GM21367 (cell line): ENCODE results near the gene SLC6A4.
"Not testable (repeated sequence)": the region's sequence is repeated elsewhere in the genome, so short reads cannot be mapped to it uniquely, and the experiment has no call there.

Experiments used
- ATAC-seq: cut with Tn5 transposase; IDR thresholded peaks from one replicate; pipeline ENCODE4 v1.9.1; 2021; ENCODE audit not compliant: unreplicated experiment

SLC6A4 gene

DNA sequence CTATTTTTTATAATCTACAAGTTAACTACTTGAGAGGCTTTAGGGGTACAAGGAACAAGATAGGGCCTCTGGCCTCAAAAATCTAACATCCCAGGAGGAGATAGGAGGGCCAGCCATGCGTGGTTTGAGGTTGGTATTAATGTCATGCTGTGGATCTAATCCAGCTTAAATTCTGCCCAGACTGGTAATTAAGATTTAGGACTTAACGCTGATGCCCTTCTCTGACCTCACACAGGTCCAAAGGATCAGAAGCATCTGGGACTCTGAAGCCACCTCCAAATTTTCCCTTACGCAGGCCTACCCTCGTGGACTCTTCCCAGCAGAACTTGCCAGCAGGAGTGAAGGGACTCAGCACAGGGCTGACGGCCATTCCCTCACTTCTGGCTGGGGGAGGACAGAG, 15.1 kb downstream of the SLC6A4 start:
- no peak for ATAC-seq

DNA sequence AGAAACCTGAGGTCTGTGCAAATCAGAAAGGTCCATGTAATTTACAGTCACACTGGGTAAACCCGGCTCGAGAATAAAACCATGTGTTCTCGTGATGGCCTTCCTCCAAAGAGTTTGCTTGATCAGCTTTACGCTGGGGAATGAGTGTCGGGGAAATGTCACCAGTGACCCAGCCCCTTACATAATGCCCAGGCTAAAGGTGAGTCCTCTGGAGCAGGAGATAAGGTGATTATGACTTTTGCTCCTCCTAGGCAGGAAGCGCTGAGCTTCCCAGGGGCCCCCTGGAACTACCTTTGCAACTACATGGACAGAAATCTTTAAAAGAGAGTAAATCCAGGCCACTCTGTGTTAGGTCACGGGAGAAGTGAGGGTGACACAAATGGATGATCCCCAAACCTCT, 15.7 kb downstream of the SLC6A4 start:
- no peak for ATAC-seq

- ATAC-seq = no peak
These were observed 16.2 kb downstream of the SLC6A4 start for GRCh38 chr17:30219315-30219714.

GRCh38 chr17:30218799-30219198, 16.7 kb downstream of the SLC6A4 start:
- ATAC-seq = no peak

- no peak for ATAC-seq
These were observed 17.7 kb downstream of the SLC6A4 start for GRCh38 chr17:30217746-30218245.

GRCh38 chr17:30217054-30217453, 18.4 kb downstream of the SLC6A4 start:
- no peak for ATAC-seq

- ATAC-seq = peak; percentile 54
These were observed 22.7 kb downstream of the SLC6A4 start for GRCh38 chr17:30212750-30213149.

GRCh38 chr17:30211371-30211770, 24.1 kb downstream of the SLC6A4 start:
- no peak for ATAC-seq

GRCh38 chr17:30210901-30211300, 24.6 kb downstream of the SLC6A4 start:
- no peak for ATAC-seq

GRCh38 chr17:30210366-30210765, 25.1 kb downstream of the SLC6A4 start:
- no peak for ATAC-seq

- ATAC-seq = no peak
These were observed 25.6 kb downstream of the SLC6A4 start for GRCh38 chr17:30209930-30210329.

- ATAC-seq = no peak
These were observed 27.3 kb downstream of the SLC6A4 start for GRCh38 chr17:30208214-30208613.

GRCh38 chr17:30207655-30208054, 27.8 kb downstream of the SLC6A4 start:
- ATAC-seq = no peak

GRCh38 chr17:30203471-30203981, 32.0 kb downstream of the SLC6A4 start:
- ATAC-seq = no peak

GRCh38 chr17:30200656-30201055, 34.8 kb downstream of the SLC6A4 start:
- ATAC-seq = not testable (repeated sequence)

DNA sequence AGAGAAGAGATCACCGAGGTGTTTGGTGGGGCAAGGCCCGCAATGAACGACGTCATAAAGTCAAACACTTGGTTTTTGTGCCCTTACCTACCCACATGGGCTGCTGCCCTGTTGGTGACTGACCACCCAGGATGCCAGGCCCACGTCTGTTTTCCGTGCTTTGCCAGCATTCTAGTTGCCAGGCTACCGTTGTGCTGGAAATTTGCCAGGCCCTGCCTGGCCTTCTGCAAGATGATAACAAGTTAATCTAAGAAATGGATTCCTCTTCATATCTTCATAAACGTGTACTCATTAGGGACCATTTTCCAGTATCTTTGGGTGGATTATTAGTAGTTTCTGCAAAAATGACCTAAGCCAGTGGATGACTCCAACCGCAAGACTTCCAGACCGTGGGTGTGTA, 35.4 kb downstream of the SLC6A4 start:
- no peak for ATAC-seq

- ATAC-seq = no peak
These were observed 35.9 kb downstream of the SLC6A4 start for GRCh38 chr17:30199600-30199999.

DNA sequence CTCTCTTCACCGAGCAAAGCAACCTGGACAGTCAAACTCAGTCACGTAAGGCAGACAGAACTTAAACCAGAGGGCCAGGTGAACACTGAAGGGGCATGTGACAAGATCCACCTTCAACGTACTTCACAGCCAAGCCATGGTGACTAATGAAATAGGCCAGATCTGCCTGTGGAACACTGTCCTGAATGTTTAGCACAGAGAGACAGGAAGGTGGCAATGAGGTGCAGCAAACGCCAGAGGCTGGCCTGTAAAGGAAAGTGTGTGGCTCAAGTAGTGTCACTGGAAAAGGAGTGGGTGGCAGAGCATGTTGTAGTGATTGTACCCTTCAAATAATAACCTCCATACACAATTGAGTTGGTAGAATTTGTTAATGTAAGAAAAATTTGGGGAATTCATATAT, 38.1 kb downstream of the SLC6A4 start:
- no peak for ATAC-seq

- no peak for ATAC-seq
These were observed 39.0 kb downstream of the SLC6A4 start for GRCh38 chr17:30196504-30196903.

GRCh38 chr17:30191072-30191471, 44.4 kb downstream of the SLC6A4 start:
- no peak for ATAC-seq

GRCh38 chr17:30188211-30188939, 47.1 kb downstream of the SLC6A4 start:
- no peak for ATAC-seq

- ATAC-seq = no peak
These were observed 47.9 kb downstream of the SLC6A4 start for GRCh38 chr17:30187573-30187972.

DNA sequence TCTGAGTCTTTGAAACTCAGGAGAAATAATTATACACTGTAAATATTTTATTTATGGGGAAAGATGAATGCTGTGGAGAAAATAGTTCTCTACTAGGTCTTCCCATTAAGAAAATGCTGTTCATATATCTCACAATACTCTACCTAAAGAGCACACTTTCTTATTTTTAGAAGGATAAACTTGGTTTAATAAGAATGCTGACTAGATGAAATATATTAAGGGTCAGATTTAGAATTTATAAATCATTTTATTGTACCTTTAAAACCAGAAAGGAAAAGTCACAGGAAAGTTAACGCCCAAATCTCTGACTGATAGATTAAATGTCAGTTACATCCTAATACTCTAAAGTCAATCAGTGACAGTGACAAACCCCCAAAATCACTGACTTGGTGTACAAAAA, 48.7 kb downstream of the SLC6A4 start:
- no peak for ATAC-seq
